Muscle layer of duodenum (tissue), 2 donors: ENCODE results near the gene NTSR1.

Experiments used
- H3K27ac ChIP-seq: one replicate; pipeline ENCODE4 v1.7.0; 2013; ENCODE audit warnings: mild to moderate bottlenecking, low read length
- H3K27me3 ChIP-seq: one replicate; pipeline ENCODE4 v1.7.0; 2013; ENCODE audit warnings: low read depth, mild to moderate bottlenecking, control low read depth, low read length
- H3K36me3 ChIP-seq, 2 donors: one replicate each; pipeline ENCODE4 v1.7.0; 2013; ENCODE audit warnings: low read length in 2 of 2, control low read depth in 1 of 2, mild to moderate bottlenecking in 1 of 2; ENCODE audit not compliant: insufficient read depth in 2 of 2, control insufficient read depth in 1 of 2
- H3K4me1 ChIP-seq, 2 donors: one replicate each; pipeline ENCODE4 v1.7.0; 2013; ENCODE audit warnings: low read length in 2 of 2, mild to moderate bottlenecking in 2 of 2, control low read depth in 1 of 2, moderate library complexity in 1 of 2; ENCODE audit not compliant: insufficient read depth in 2 of 2, control insufficient read depth in 1 of 2
- H3K4me3 ChIP-seq, 2 donors: one replicate each; pipeline ENCODE4 v1.7.0; 2013; ENCODE audit warnings: low read length in 2 of 2, low read depth in 1 of 2, mild to moderate bottlenecking in 1 of 2
- H3K9me3 ChIP-seq, 2 donors: one replicate each; pipeline ENCODE4 v1.7.0; 2013; ENCODE audit warnings: low read length in 2 of 2, control low read depth in 1 of 2, mild to moderate bottlenecking in 1 of 2; ENCODE audit not compliant: control insufficient read depth in 1 of 2
- donor health status: healthy.

Gene NTSR1

DNA sequence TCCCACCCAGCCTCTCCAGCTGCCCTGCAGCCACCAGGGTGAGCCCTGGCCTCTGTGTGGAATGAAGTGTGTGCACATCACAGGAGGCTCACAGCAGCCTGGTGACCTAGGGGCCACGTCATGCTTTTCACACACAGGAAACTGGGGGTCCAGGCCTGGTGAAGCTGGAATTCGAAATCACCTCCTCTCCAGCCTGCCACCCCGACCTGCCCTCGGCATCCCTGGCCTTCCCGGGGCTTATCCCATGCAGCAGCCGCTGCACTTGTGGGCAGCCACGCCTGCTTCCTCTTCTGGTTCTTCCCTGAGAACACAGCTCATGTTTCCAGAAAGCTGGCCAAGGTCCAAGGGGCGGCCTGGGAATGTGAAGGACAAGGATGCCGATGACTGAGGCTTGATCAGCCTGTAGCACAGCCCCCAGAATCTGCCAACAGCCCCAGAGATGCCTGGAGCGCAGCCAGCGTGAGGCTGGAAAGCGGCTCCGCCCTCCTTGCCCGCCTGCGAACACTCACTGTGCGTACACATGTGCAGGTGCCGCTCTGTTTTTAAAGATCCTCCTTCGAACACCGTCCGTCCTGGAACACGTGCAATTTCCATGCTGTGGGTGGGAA, 4.2 kb upstream of the NTSR1 start:
- H3K9me3 ChIP-seq, result no peaks in the 10 kb centered on the region
- H3K4me1 ChIP-seq, result peaks cover 0 to 18% of the 10 kb centered on the region in 2 donors
- no peak overlapping the region for H3K27ac ChIP-seq
- peaks cover 9% of the 10 kb centered on the region for H3K27me3 ChIP-seq
- H3K4me3 ChIP-seq, result no peak overlapping the region
- H3K36me3 ChIP-seq, result no peaks in the 10 kb centered on the region

DNA sequence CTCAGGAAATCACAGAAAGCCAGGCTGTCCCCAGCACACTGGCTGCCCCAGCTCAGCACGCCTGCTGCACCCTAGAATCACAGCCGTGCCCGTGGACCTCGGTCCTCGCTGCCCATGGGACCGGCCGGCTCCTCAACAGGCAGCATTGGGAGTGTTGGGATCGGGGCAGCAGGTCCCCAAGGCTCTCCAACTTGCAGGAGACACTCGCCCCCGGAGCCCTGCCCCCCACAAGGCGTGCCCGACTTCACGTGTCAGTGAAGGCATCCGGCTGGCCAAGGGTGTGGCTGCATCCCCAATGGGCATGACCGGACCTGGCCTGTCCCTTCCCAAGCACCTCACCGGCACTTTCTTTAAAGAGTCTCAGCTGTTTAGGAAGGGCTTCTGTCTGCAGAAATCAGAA, 3.0 kb upstream of the NTSR1 start:
- no peak overlapping the region for H3K27ac ChIP-seq
- H3K36me3 ChIP-seq, result no peaks in the 10 kb centered on the region
- no peak overlapping the region for H3K4me3 ChIP-seq
- peaks cover 0 to 18% of the 10 kb centered on the region in 2 donors for H3K4me1 ChIP-seq
- H3K9me3 ChIP-seq, result no peaks in the 10 kb centered on the region
- H3K27me3 ChIP-seq, result peaks cover 21% of the 10 kb centered on the region

- H3K27me3 ChIP-seq, result peaks cover 27% of the 10 kb centered on the region
- H3K4me1 ChIP-seq, result peaks cover 0 to 18% of the 10 kb centered on the region in 2 donors
- no peak overlapping the region for H3K27ac ChIP-seq
- no peaks in the 10 kb centered on the region for H3K36me3 ChIP-seq
- no peaks in the 10 kb centered on the region for H3K9me3 ChIP-seq
- H3K4me3 ChIP-seq, result no peak overlapping the region
These were observed 2.3 kb upstream of the NTSR1 start for GRCh38 chr20:62706344-62706743.

DNA sequence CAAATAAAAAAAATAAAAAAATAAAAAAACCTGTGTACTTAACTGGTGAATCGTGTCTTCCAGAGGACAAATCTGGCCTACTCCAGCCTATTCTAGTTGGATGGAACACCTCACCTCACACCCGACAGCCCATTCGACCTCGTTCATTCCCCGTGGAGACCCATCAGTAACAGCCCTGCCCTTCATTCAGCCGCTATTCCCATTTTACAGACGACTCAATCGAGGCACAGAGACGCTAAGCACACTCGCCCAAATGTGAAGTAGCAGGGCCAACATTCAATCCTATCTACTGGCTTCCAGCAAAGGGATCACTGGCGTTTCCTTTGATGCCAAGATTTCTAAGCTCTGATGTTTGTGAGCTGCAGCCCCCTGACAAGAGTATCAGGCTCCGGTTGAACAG, 1.8 kb upstream of the NTSR1 start:
- H3K27me3 ChIP-seq, result peaks cover 27% of the 10 kb centered on the region
- H3K36me3 ChIP-seq, result no peaks in the 10 kb centered on the region
- H3K4me3 ChIP-seq, result no peak overlapping the region
- H3K27ac ChIP-seq, result no peak overlapping the region
- peaks cover 0 to 22% of the 10 kb centered on the region in 2 donors for H3K4me1 ChIP-seq
- H3K9me3 ChIP-seq, result no peaks in the 10 kb centered on the region

DNA sequence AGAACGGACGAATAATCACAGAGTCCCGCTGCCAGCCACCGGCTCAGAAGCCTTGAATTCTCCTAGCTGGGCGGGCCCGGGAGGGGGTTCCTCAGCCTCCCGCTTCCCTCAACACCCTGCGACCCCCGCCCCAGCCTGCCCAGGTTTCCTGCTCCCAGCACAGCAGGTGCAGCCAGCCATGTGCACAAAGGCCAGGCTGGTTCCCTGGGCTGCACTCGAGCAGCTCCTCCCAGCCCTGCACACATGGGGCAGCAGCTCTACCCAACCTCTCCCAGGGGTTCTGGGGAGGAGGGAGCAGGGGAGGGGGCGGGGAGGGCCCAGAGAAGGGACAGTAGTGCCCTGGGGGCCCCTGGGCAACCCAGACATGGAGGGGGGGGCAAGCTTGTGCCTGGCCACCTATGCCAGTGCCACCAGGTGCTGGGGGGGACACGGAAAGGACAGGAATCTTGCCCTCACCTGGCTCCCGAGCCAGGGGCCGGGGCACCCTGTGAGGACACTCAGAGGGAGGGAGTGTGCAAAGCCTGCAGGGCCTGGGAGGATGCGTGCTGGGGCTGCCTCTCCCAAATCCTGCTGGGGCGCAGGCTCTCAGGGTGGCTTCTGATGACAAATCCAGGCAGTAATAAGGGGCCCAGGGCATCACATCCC, 1.2 kb upstream of the NTSR1 start:
- Histone ChIP-seq H3K27ac (no peak overlapping the region), H3K4me1 (peaks cover 0 to 28% of the 10 kb centered on the region in 2 donors), H3K27me3 (peaks cover 27% of the 10 kb centered on the region), H3K4me3 (no peak overlapping the region), H3K9me3 (no peaks in the 10 kb centered on the region), H3K36me3 (no peaks in the 10 kb centered on the region)

GRCh38 chr20:62707921-62708521, 615 bp upstream of the NTSR1 start:
- Histone ChIP-seq H3K4me3 (no peak overlapping the region), H3K4me1 (peaks cover 0 to 34% of the 10 kb centered on the region in 2 donors), H3K9me3 (no peaks in the 10 kb centered on the region), H3K36me3 (no peaks in the 10 kb centered on the region), H3K27ac (no peak overlapping the region), H3K27me3 (peaks cover 27% of the 10 kb centered on the region)

- Histone ChIP-seq H3K4me1 (peaks cover 0 to 37% of the 10 kb centered on the region in 2 donors), H3K27ac (no peak overlapping the region), H3K4me3 (peak overlapping the region in 1 of 2 donors; percentile 47), H3K9me3 (no peaks in the 10 kb centered on the region), H3K27me3 (peaks cover 27% of the 10 kb centered on the region), H3K36me3 (no peaks in the 10 kb centered on the region)
These were observed 885 bp downstream of the NTSR1 start for GRCh38 chr20:62709537-62709905.

- Histone ChIP-seq H3K36me3 (no peaks in the 10 kb centered on the region), H3K9me3 (no peaks in the 10 kb centered on the region), H3K27me3 (peaks cover 27% of the 10 kb centered on the region), H3K27ac (no peak overlapping the region), H3K4me1 (peaks cover 0 to 32% of the 10 kb centered on the region in 2 donors), H3K4me3 (no peak overlapping the region)
These were observed 1.7 kb downstream of the NTSR1 start for GRCh38 chr20:62710221-62710885.

DNA sequence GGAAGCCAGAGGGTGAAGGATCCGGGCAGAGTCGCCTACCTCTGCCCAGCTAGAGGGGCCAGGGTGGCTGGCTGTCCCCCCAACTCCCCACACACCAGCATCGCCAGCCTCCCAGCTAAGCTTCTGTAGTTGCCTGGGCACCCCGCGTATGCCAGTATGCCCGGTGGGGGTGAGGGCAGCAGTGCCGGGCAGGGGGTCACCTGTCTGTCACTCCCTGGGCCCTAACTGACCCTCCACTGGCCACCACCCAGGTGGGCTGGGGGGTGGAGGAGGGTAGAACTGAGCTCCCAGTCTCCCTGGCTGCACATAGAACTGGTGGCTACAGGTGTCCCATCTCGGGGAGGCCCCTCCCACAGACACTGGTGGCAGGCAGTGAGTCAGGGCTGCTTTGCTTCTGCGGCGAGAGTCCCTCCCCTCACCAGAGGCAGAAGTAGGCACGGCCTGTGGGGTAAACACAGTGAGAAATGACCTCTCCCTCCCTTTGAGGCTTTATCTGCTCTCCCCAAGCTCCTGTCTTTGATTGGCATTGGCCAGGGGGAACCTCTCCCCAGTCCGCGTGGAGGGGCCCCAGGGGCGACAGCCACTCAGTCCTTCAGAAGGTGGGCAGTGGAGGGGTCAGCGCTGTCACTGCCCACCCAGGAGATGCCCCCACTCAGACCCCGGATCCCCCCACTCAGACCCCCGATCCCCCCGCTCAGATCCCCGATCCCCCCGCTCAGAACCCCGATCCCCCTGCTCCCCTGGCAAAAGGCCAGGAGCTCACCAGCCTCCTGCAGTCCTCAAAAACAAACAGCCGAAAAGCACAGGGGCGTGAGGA, 2.5 kb downstream of the NTSR1 start:
- H3K36me3 ChIP-seq, result no peaks in the 10 kb centered on the region
- H3K27me3 ChIP-seq, result peaks cover 27% of the 10 kb centered on the region
- no peak overlapping the region for H3K27ac ChIP-seq
- H3K9me3 ChIP-seq, result no peaks in the 10 kb centered on the region
- peaks cover 0 to 35% of the 10 kb centered on the region in 2 donors for H3K4me1 ChIP-seq
- H3K4me3 ChIP-seq, result peak overlapping the region in 1 of 2 donors; percentile 32

DNA sequence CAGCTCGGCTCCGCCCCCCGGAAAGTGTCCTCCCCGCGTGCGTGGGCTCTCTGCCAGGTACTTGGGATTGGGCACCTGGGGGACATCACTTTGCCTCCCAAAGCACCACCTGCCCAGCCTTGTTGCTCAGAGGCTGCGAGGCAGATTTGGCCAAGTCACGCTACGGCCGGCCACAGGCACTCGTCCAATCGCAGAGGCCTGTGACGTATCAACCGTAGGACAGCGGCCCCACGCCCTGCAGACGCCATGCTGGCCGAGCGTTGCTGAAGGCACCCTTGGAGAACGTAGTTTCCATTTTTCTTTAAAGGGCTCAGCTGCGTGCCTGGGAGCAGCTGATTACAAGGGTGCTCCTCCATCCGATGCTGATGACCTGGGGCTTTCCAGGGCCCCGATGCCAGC, 3.1 kb downstream of the NTSR1 start:
- peaks cover 27% of the 10 kb centered on the region for H3K27me3 ChIP-seq
- H3K4me1 ChIP-seq, result peaks cover 0 to 38% of the 10 kb centered on the region in 2 donors
- H3K36me3 ChIP-seq, result no peaks in the 10 kb centered on the region
- H3K27ac ChIP-seq, result no peak overlapping the region
- peak overlapping the region in 1 of 2 donors; percentile 32 for H3K4me3 ChIP-seq
- H3K9me3 ChIP-seq, result no peaks in the 10 kb centered on the region

GRCh38 chr20:62712606-62713005, 4.0 kb downstream of the NTSR1 start:
- Histone ChIP-seq H3K27ac (no peak overlapping the region), H3K9me3 (no peaks in the 10 kb centered on the region), H3K4me1 (peaks cover 0 to 38% of the 10 kb centered on the region in 2 donors), H3K36me3 (no peaks in the 10 kb centered on the region), H3K27me3 (peaks cover 27% of the 10 kb centered on the region), H3K4me3 (no peak overlapping the region)
